Measurements from ENCODE around the gene NPAS3. TPM values are rescaled to one million over a fixed set of nuclear protein-coding genes. Genes with fewer than 3 reads are reported as not detected.

The NPAS3 gene
- total RNA-seq, 4 donors from 2014 or later: 4.0 to 12.2 (median 5.6) TPM

DNA sequence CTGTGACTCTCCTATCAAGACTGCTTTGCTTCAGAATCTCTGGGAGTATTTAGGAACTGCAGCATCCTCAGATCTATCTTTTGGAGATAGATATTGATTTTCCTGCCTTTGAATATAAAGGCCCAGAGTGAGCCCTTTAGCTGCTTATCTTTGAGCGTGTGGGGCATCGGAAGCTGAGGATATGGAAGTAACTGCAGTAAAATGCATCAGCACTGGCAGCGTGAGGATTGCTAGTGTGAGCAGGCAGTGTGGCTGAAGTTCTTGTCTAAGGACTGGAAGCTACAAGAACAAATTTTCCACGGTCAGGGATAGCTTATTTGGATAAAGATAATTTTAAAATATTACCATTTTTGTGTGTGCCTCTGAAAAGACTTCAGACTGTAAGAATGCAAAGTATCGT lies 474.7 kb downstream of the NPAS3 start:
- Histone ChIP-seq H3K4me3 (replicated peaks in 1 of 3) (no peak overlapping the region), H3K9me3 (no peaks in the 10 kb centered on the region), H3K27me3 (no peaks in the 10 kb centered on the region), H3K27ac (no peak overlapping the region), H3K4me1 (no peaks in the 10 kb centered on the region), H3K36me3 (no peaks in the 10 kb centered on the region)
- no peak for DNase-seq
- TF ChIP-seq POLR2A (IDR thresholded peaks at IDR 0.05) (no peak), CTCF (IDR thresholded peaks at IDR 0.05) (no peak)
- intact Hi-C loops (cut with DNase I): no loop called here
- WGBS, 2 donors: 88 to 91% methylated on average over 5 of the region's 5 CpGs

GRCh38 chr14:33414041-33414440 lies 475.4 kb downstream of the NPAS3 start:
- H3K27ac ChIP-seq: no peak overlapping the region
- H3K9me3 ChIP-seq: no peaks in the 10 kb centered on the region
- no peak for DNase-seq
- no peak overlapping the region for H3K4me3 ChIP-seq (replicated peaks in 1 of 3)
- intact Hi-C loops (cut with DNase I): no loop called here
- no peaks in the 10 kb centered on the region for H3K27me3 ChIP-seq
- TF ChIP-seq POLR2A (IDR thresholded peaks at IDR 0.05) (no peak), CTCF (IDR thresholded peaks at IDR 0.05) (no peak)
- H3K4me1 ChIP-seq: no peaks in the 10 kb centered on the region
- H3K36me3 ChIP-seq: no peaks in the 10 kb centered on the region
- WGBS, 2 donors: 85 to 87% methylated on average over 3 of the region's 3 CpGs

GRCh38 chr14:33420051-33420627 lies 481.5 kb downstream of the NPAS3 start:
- TF ChIP-seq POLR2A (IDR thresholded peaks at IDR 0.05) (no peak), CTCF (IDR thresholded peaks at IDR 0.05) (no peak)
- Histone ChIP-seq H3K27me3 (no peaks in the 10 kb centered on the region), H3K36me3 (no peaks in the 10 kb centered on the region), H3K4me3 (replicated peaks in 1 of 3) (no peak overlapping the region), H3K27ac (no peak overlapping the region), H3K4me1 (no peaks in the 10 kb centered on the region), H3K9me3 (no peaks in the 10 kb centered on the region)
- whole genome bisulfite sequencing, 2 donors: 93 to 94% methylated on average over 1 of the region's 1 CpG
- DNase-seq: no peak
- intact Hi-C loops (cut with DNase I): no loop called here

GRCh38 chr14:33430414-33431035 lies 491.8 kb downstream of the NPAS3 start:
- 82 to 85% methylated on average over 7 of the region's 7 CpGs for WGBS, 2 donors

More at GRCh38 chr14:33430414-33431035, 491.8 kb downstream of the NPAS3 start:
- no peak for DNase-seq
- Histone ChIP-seq H3K4me1 (no peaks in the 10 kb centered on the region), H3K9me3 (no peaks in the 10 kb centered on the region), H3K36me3 (no peaks in the 10 kb centered on the region), H3K4me3 (replicated peaks in 1 of 3) (no peak overlapping the region), H3K27ac (no peak overlapping the region), H3K27me3 (no peaks in the 10 kb centered on the region)
- intact Hi-C loops (cut with DNase I): no loop called here
- no peak for TF ChIP-seq CTCF (IDR thresholded peaks at IDR 0.05)
- no peak for TF ChIP-seq POLR2A (IDR thresholded peaks at IDR 0.05)
